Right atrium auricular region (tissue), 2 donors: ENCODE results near the gene ADAMTS2. TPM values are rescaled to one million over a fixed set of nuclear protein-coding genes. Genes with fewer than 3 reads are reported as not detected.

Experiments used
- DNase-seq: peaks from one replicate; pipeline ENCODE4 v3.0.0-alpha.2; 2019; ENCODE audit warnings: low spot score
- H3K27ac ChIP-seq, 2 donors: fragments of 200-600 bp; sonication (generic); 1 replicate in 1 of 2; 2 replicates in 1 of 2; pipeline ENCODE4 v1.5.1; 2016 to 2019
- H3K27me3 ChIP-seq, 2 donors: fragments of 200-600 bp; sonication (generic); one replicate each; pipeline versions ENCODE4 v1.5.1 to v1.6.0; 2017 to 2019
- H3K36me3 ChIP-seq: fragments of 200-600 bp; sonication (generic); one replicate; pipeline ENCODE4 v1.5.1; 2016
- H3K4me1 ChIP-seq, 2 donors: fragments of 200-600 bp; sonication (generic); one replicate each; pipeline versions ENCODE4 v1.5.1 to v1.6.0; 2017 to 2019
- H3K4me3 ChIP-seq, 2 donors: fragments of 200-600 bp; sonication (generic); 1 replicate in 1 of 2; 2 replicates in 1 of 2; pipeline ENCODE4 v1.5.1; 2017 to 2019; ENCODE audit warnings: mild to moderate bottlenecking in 1 of 2, moderate library complexity in 1 of 2
- H3K9me3 ChIP-seq, 2 donors: fragments of 200-600 bp; sonication (generic); one replicate each; pipeline ENCODE4 v1.5.1; 2019
- CTCF ChIP-seq, 2 donors: fragments of 200-600 bp; sonication (generic); IDR thresholded peaks; one replicate each; pipeline ENCODE4 v1.5.1; 2019; ENCODE audit warnings: antibody characterized with exemption in 2 of 2
- total RNA-seq, 2 donors: library from RNA; depleted of rRNA; stranded (reverse); fragments of >200 nt; gene quantifications; one replicate each; pipeline ENCODE4 v1.1.0, GENCODE V29; 2016

Gene ADAMTS2
- total RNA-seq, 2 donors from 2014 or later, result 13.6 to 13.7 TPM

GRCh38 chr5:179151286-179152118, 193.8 kb downstream of the ADAMTS2 start:
- Histone ChIP-seq H3K36me3 (no peaks in the 10 kb centered on the region), H3K27ac (no peak overlapping the region), H3K27me3 (no peaks in the 10 kb centered on the region), H3K4me1 (no peaks in the 10 kb centered on the region), H3K9me3 (no peaks in the 10 kb centered on the region), H3K4me3 (no peak overlapping the region)
- TF ChIP-seq CTCF (IDR thresholded peaks at IDR 0.05), result no peak
- no peak for DNase-seq

GRCh38 chr5:179150011-179150410, 195.2 kb downstream of the ADAMTS2 start:
- H3K4me3 ChIP-seq, result no peak overlapping the region
- TF ChIP-seq CTCF (IDR thresholded peaks at IDR 0.05), result no peak
- H3K27ac ChIP-seq, result no peak overlapping the region
- DNase-seq, result no peak
- no peaks in the 10 kb centered on the region for H3K4me1 ChIP-seq
- H3K9me3 ChIP-seq, result no peaks in the 10 kb centered on the region
- no peaks in the 10 kb centered on the region for H3K36me3 ChIP-seq
- H3K27me3 ChIP-seq, result no peaks in the 10 kb centered on the region

- Histone ChIP-seq H3K27ac (no peak overlapping the region), H3K4me1 (no peaks in the 10 kb centered on the region), H3K9me3 (no peaks in the 10 kb centered on the region), H3K36me3 (no peaks in the 10 kb centered on the region), H3K4me3 (no peak overlapping the region), H3K27me3 (no peaks in the 10 kb centered on the region)
- TF ChIP-seq CTCF (IDR thresholded peaks at IDR 0.05), result no peak
- DNase-seq, result no peak
Measured at GRCh38 chr5:179149278-179149677, 196.0 kb downstream of the ADAMTS2 start.

GRCh38 chr5:179148703-179149170, 196.5 kb downstream of the ADAMTS2 start:
- no peak for TF ChIP-seq CTCF (IDR thresholded peaks at IDR 0.05)
- no peak for DNase-seq
- H3K4me1 ChIP-seq, result no peaks in the 10 kb centered on the region
- no peaks in the 10 kb centered on the region for H3K27me3 ChIP-seq
- no peaks in the 10 kb centered on the region for H3K36me3 ChIP-seq
- no peak overlapping the region for H3K4me3 ChIP-seq
- no peaks in the 10 kb centered on the region for H3K9me3 ChIP-seq
- no peak overlapping the region for H3K27ac ChIP-seq

GRCh38 chr5:179147991-179148702, 197.1 kb downstream of the ADAMTS2 start:
- H3K4me1 ChIP-seq, result no peaks in the 10 kb centered on the region
- no peak for TF ChIP-seq CTCF (IDR thresholded peaks at IDR 0.05)
- no peaks in the 10 kb centered on the region for H3K27me3 ChIP-seq
- no peak overlapping the region for H3K27ac ChIP-seq
- no peak overlapping the region for H3K4me3 ChIP-seq
- no peaks in the 10 kb centered on the region for H3K36me3 ChIP-seq
- DNase-seq, result no peak
- H3K9me3 ChIP-seq, result no peaks in the 10 kb centered on the region
